Skeletal muscle tissue (tissue), 4 donors: ENCODE data around the gene CKAP2. TPM values are rescaled to one million over a fixed set of nuclear protein-coding genes. Genes with fewer than 3 reads are reported as not detected.
"Not testable (repeated sequence)": the region's sequence is repeated elsewhere in the genome, so short reads cannot be mapped to it uniquely, and the experiment has no call there.

Source experiments
- H3K27ac ChIP-seq: one replicate; pipeline ENCODE4 v1.7.0; 2013; ENCODE audit warnings: mild to moderate bottlenecking, low read depth, low read length, inconsistent platforms
- H3K27me3 ChIP-seq, 3 donors: one replicate each; pipeline ENCODE4 v1.7.0; 2013; ENCODE audit warnings: low read length in 3 of 3; ENCODE audit not compliant: control insufficient read depth in 3 of 3, insufficient read depth in 3 of 3
- H3K36me3 ChIP-seq, 3 donors: one replicate each; pipeline ENCODE4 v1.7.0; 2013; ENCODE audit warnings: low read length in 3 of 3; ENCODE audit not compliant: control insufficient read depth in 3 of 3, insufficient read depth in 3 of 3
- H3K4me1 ChIP-seq, 3 donors: one replicate each; pipeline ENCODE4 v1.7.0; 2013; ENCODE audit warnings: low read length in 3 of 3, mild to moderate bottlenecking in 3 of 3; ENCODE audit not compliant: control insufficient read depth in 3 of 3, insufficient read depth in 3 of 3
- H3K4me3 ChIP-seq, 3 donors: one replicate each; pipeline ENCODE4 v1.7.0; 2013; ENCODE audit warnings: low read length in 3 of 3
- H3K9ac ChIP-seq, 3 donors: one replicate each; pipeline ENCODE4 v1.7.0; 2013; ENCODE audit warnings: low read length in 3 of 3, mild to moderate bottlenecking in 3 of 3, moderate library complexity in 2 of 3, low read depth in 1 of 3
- H3K9me3 ChIP-seq, 3 donors: one replicate each; pipeline ENCODE4 v1.7.0; 2013; ENCODE audit warnings: low read length in 3 of 3; ENCODE audit not compliant: control insufficient read depth in 3 of 3
- total RNA-seq: library from RNA; depleted of rRNA; stranded (reverse); fragments of >200 nt; gene quantifications from one replicate; pipeline ENCODE4 v1.2.3, GENCODE V29; 2014
- donor health status: Osteomylitis.

The CKAP2 gene
- total RNA-seq, 1 donor from 2014 or later = 14.1 TPM

DNA sequence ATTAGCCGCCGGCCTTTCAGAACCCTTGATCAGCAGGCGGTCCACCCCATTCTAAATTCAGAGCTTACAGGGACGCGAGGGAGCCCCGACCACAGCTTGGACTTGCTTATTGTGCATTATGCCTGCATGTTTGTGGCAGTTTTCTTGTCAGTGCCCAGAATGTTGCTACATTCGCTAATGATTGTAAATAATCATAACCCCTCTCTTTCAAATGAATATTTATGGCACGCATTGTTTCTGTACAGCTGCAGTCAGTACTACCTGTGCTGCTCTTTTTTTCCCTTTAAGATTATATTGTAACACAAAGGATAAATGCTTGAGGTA, 4.5 kb upstream of the CKAP2 start:
- peaks cover 0 to 4% (median 0%) of the 10 kb centered on the region in 3 donors for H3K36me3 ChIP-seq
- H3K27me3 ChIP-seq = no peaks in the 10 kb centered on the region
- H3K9ac ChIP-seq = peak overlapping the region; percentile 51 to 98 (median 73)
- H3K4me1 ChIP-seq = peaks cover 23 to 32% (median 25%) of the 10 kb centered on the region in 3 donors
- peak overlapping the region; percentile 94 for H3K27ac ChIP-seq
- H3K9me3 ChIP-seq = no peaks in the 10 kb centered on the region
- peak overlapping the region; percentile 60 to 93 (median 69) for H3K4me3 ChIP-seq

DNA sequence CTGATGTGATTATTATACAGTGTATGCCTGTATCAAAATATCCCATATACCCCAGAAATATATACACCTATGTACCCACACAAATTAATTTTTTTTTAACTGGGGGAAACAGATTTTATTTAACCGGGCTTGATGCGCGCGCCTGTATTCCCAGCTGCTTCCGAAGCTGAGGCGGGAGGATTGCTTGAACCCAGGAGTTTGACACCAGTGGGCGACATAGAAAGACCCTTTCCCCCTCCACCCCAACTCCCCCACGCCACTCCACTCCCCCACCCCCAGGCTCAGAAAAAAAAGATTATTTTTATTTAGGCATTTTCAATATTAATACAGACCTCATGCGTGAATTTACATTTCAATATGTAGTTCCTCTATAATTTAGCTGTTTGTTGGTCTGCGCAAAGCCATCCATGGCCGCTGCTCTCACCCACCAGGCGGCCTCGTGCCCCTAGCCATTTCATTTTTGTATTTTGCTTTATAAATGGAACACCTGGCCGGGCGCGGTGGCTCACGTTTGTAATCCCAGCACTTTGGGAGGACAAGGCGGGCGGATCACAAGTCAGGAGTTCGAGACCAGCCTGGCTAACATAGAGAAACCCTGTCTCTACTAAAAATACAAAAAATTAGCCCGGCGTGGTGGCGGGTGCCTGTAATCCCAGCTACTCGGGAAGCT, 4.0 kb upstream of the CKAP2 start:
- peaks cover 0 to 4% (median 0%) of the 10 kb centered on the region in 3 donors for H3K36me3 ChIP-seq
- H3K9me3 ChIP-seq = no peaks in the 10 kb centered on the region
- peaks cover 21 to 36% (median 30%) of the 10 kb centered on the region in 3 donors for H3K4me1 ChIP-seq
- peak overlapping the region; percentile 51 to 98 (median 73) for H3K9ac ChIP-seq
- H3K4me3 ChIP-seq = peak overlapping the region in 2 of 3 donors; percentile 60 to 69
- H3K27me3 ChIP-seq = no peaks in the 10 kb centered on the region
- H3K27ac ChIP-seq = peak overlapping the region; percentile 94

DNA sequence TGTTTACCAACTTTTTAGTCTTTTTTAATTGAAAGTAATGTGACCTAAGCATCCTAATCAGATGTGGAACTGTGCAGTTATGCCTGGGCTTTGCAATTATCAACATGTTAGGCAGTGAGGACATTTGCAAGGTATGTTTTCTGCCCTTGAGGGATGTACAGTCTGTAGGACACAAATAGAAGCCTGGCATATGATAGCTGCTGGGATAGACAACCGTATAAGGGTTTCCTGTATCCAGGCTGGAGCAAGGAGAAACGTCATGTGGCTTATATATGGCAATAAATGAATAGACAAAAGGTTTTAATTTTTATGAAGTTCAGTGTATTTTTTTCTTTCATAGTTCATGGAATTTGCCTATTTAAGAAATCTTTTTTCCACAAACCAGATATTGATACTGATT, 2.8 kb upstream of the CKAP2 start:
- no peaks in the 10 kb centered on the region for H3K9me3 ChIP-seq
- peaks cover 20 to 38% (median 32%) of the 10 kb centered on the region in 3 donors for H3K4me1 ChIP-seq
- no peaks in the 10 kb centered on the region for H3K27me3 ChIP-seq
- H3K36me3 ChIP-seq = peaks cover 0 to 6% (median 5%) of the 10 kb centered on the region in 3 donors
- H3K9ac ChIP-seq = peak overlapping the region in 1 of 3 donors; percentile 24
- H3K4me3 ChIP-seq = no peak overlapping the region
- no peak overlapping the region for H3K27ac ChIP-seq

DNA sequence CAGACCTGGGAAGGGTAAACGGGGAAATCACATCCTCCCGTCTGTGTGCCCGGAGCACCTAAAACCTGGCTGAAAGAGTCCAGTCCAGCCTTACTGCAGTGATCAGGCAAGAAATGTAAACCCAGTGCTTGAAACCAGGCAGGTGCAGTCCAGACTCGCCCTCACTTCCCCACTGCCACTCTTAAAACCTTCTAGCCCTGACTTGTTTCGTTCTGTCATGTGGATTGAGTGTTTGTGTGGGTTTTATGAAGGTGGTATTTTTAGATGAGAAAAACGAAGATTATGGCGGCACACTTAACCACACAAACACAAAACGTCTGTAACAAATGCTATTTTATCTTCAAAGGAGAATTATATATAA, 839 bp upstream of the CKAP2 start:
- Histone ChIP-seq H3K4me1 (peaks cover 7 to 21% (median 20%) of the 10 kb centered on the region in 3 donors), H3K27me3 (no peaks in the 10 kb centered on the region), H3K27ac (peak overlapping the region; percentile 64), H3K36me3 (peaks cover 0 to 7% (median 2%) of the 10 kb centered on the region in 3 donors), H3K9ac (peak overlapping the region; percentile 85 to 93 (median 88)), H3K4me3 (peak overlapping the region; percentile 71 to 99 (median 89)), H3K9me3 (no peaks in the 10 kb centered on the region)

DNA sequence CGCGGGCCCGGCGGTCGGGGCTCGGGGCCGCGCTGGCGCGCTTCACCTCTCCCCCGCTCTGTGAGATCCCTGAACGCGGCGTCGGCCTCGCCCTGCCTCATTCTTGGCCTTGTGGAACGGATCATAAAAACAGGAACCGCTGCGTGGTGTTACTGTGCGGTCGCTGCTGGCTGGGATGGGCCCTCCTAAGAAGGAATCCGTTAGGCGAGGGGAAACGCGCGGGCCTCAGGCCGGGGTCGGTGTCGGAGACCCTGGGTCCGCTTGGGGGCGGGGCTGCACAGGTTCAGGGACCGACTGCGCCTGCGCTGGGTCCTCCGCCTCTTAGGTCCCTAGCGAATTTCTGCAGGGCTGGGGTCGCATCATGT, 381 bp downstream of the CKAP2 start:
- Histone ChIP-seq H3K27me3 (no peaks in the 10 kb centered on the region), H3K4me3 (peak overlapping the region; percentile 71 to 99 (median 89)), H3K27ac (peak overlapping the region; percentile 64), H3K9me3 (no peaks in the 10 kb centered on the region), H3K36me3 (peaks cover 0 to 13% (median 2%) of the 10 kb centered on the region in 3 donors), H3K9ac (peak overlapping the region; percentile 85 to 93 (median 88)), H3K4me1 (peaks cover 7 to 19% (median 19%) of the 10 kb centered on the region in 3 donors)

DNA sequence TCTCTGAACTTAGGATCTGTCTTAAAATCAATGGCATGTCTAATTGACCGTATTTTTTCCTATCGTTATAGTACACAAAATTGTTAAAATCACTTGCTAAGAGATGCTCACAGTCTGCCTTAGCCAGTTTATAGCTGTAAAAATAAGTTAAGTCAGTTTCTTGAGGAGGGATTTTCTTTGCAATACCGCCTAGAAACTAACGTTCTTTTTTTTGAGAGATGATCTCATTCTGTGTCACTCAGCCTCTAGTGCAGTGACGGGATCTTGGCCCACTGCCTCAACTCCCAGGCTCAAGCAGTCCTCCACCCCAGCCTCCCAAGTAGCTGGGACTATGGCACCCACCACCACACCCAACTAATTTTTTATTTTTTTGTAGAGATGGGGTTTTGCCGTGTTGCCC, 4.4 kb downstream of the CKAP2 start:
- H3K9ac ChIP-seq = no peak overlapping the region
- no peaks in the 10 kb centered on the region for H3K27me3 ChIP-seq
- H3K9me3 ChIP-seq = no peaks in the 10 kb centered on the region
- no peak overlapping the region for H3K27ac ChIP-seq
- H3K36me3 ChIP-seq = peaks cover 0 to 28% (median 13%) of the 10 kb centered on the region in 3 donors
- H3K4me1 ChIP-seq = peaks cover 0 to 11% (median 9%) of the 10 kb centered on the region in 3 donors
- H3K4me3 ChIP-seq = no peak overlapping the region

DNA sequence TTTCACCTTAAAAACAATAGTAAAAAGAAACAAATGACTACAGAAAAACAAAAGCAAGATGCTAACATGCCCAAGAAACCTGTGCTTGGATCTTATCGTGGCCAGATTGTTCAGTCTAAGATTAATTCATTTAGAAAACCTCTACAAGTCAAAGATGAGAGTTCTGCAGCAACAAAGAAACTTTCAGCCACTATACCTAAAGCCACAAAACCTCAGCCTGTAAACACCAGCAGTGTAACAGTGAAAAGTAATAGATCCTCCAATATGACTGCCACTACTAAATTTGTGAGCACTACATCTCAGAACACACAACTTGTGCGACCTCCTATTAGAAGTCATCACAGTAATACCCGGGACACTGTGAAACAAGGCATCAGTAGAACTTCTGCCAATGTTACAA, 6.0 kb downstream of the CKAP2 start:
- no peak overlapping the region for H3K27ac ChIP-seq
- H3K9me3 ChIP-seq = no peaks in the 10 kb centered on the region
- no peak overlapping the region for H3K4me3 ChIP-seq
- H3K36me3 ChIP-seq = peaks cover 0 to 35% (median 14%) of the 10 kb centered on the region in 3 donors
- H3K27me3 ChIP-seq = no peaks in the 10 kb centered on the region
- H3K4me1 ChIP-seq = peaks cover 0 to 4% (median 2%) of the 10 kb centered on the region in 3 donors
- no peak overlapping the region for H3K9ac ChIP-seq

DNA sequence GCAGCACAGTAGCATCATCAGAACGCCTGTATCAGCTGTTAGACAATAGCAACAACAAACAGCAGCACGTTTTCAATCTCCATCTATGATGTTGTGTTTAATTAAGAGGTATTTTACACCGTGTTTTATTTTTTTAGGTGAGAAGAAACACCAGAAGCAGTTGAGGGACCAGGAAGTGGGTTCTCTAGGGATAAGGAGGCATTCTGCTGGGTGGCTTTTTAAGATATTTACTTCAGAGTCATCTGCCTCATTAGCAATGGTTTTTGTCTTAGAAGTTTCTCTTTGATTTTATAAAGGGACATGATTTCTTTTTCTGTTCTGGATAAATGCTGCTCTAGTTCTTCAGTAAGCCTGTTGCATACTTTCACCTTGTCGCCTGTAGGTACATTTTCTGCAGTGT, 8.2 kb downstream of the CKAP2 start:
- Histone ChIP-seq H3K27me3 (no peaks in the 10 kb centered on the region), H3K36me3 (peaks cover 0 to 33% (median 18%) of the 10 kb centered on the region in 3 donors)

DNA sequence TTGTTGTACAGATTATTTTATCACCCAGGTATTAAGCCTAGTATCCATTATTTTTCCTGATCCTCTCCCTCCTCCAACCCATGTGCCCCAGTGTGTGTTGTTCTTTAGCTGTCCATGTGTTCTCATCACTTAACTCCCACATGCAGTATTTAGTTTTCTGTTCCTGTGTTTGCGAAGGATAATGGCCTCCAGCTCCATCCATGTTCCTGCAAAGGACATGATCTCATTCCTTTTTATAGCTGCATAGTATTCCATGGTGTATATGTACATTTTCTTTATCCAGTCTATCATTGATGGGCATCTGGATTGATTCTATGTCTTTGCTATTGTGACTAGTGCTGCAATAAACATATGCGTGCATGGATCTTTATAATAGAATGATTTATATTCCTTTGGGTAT, 13.2 kb downstream of the CKAP2 start:
- not testable (repeated sequence) for H3K4me1 ChIP-seq
- H3K36me3 ChIP-seq = peaks cover 0 to 14% (median 7%) of the 10 kb centered on the region in 3 donors

More for the DNA sequence above, 8.2 kb downstream of the CKAP2 start:
- H3K9me3 ChIP-seq = no peaks in the 10 kb centered on the region
- no peak overlapping the region for H3K9ac ChIP-seq
- no peak overlapping the region for H3K27ac ChIP-seq
- no peak overlapping the region for H3K4me3 ChIP-seq
- H3K4me1 ChIP-seq = no peaks in the 10 kb centered on the region

DNA sequence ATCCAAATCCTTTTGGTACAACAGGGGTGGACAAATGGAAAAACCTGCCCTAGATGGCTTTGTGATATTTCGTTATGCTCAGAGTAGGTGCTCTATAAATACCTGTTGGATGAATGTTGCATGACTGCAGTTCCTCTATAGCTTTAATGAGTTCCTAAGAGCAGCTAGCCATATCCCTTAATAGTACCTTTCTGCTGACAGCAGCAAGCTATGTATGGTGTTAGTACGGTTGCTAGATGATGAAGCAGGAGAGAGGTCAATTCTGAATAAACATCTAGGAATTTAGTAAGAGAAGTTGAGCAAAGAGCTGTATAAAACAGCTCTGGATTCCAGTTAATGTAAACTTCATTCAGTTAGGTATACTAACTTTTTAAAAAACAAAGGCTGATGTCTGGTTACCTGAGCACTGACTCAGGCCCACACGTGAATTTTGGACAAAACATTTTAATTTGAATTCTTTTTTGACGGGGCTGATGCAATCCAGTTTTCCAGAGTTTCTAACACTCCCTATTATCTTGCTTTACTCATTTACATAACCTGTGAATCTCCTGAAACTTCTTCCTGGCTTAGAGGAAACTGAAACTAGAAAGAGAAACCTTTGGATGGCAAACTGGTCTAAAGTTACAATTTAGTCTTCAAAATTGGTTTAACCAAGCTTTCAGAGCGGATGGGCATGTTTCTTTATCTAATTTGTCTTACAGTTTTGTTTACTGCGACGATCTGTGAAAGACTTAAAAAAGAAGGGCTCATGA, 25.6 kb downstream of the CKAP2 start:
- H3K36me3 ChIP-seq, H3K27ac ChIP-seq, H3K9ac ChIP-seq: not testable (repeated sequence)

More for the DNA sequence above, 13.2 kb downstream of the CKAP2 start:
- not testable (repeated sequence) for H3K27ac ChIP-seq, H3K9me3 ChIP-seq, H3K9ac ChIP-seq, H3K27me3 ChIP-seq, H3K4me3 ChIP-seq

More for the DNA sequence above, 25.6 kb downstream of the CKAP2 start:
- not testable (repeated sequence) for H3K4me1 ChIP-seq, H3K27me3 ChIP-seq, H3K9me3 ChIP-seq, H3K4me3 ChIP-seq
